GM21619 (cell line): ENCODE results near the gene PLEKHB1.

Source experiments
- ATAC-seq: cut with Tn5 transposase; IDR thresholded peaks from one replicate; pipeline ENCODE4 v1.9.1; 2021; ENCODE audit not compliant: unreplicated experiment

PLEKHB1 gene

DNA sequence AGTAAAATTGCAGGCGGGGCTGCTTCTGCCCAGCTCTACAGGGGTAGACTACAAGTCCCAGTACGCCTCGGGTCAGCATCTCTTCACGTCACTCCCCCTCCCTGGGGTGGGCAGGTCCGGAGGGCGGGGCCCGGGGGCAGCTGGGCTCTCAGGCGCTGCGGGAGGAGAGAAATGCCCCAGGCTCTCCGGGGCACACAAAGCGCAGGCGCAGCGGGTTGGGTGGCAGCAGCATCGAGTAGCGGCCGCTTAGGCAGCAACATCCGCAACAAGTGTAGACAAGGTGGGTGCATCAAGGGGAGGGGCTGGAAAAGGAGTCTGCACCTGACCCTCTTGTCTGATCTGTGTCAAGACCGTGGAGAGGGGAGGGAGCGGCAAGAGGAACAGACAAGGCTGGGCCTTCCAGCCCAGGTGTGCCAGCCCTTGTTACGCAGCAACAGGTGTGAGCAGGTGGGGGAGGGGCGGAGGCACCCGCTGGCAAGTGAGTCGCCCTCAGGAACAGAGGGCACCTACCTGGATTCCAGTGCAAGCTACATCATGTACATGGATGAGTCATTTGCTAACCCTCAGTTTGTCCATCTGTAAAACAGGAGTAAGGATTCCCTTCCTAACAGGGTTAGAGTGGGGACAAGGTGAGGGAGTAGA lies 1.2 kb downstream of the PLEKHB1 start:
- ATAC-seq = peak; percentile 94

DNA sequence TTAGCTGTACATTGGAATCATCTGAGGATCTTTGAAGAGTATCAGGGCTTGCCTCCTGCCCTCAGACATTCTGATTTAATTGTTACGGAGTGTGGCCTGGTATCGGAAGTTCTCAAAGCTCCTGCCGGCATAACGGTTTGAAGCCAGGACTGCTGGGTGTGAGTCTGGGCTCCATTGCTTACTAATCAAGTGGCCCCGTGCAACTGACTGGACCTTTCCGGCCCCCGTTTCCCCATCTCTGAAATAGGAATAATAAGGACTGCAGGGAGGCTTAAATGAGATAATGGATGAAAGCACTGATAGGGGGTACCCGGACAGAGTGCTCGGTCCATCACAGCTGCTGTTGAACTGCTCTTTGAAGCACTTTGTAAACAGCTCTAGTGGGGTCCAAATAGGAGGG lies 1.7 kb downstream of the PLEKHB1 start:
- ATAC-seq = no peak

DNA sequence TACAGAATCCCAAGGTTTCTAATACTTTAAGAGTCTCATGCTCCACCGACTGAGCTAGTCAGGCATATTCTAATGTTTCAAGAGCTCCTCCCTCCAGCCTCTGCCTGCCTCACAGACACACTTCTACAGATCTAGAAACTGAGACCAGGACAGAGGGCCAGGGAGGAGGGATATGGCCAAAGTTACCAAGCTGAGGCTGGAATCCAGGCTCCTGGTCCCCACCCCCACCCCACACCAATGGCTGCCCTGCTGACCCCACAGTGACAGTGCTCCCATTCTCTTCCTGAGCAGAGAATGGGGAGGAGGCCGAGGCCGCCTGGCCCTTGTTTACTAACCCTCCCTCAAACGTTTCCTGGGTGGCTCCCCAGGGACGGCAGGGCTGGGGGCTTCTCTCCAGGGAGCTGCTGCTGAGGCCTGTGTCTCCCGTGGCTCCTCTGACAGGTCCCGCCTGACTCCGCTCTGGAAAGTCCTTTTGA lies 2.2 kb downstream of the PLEKHB1 start:
- ATAC-seq = no peak

GRCh38 chr11:73649206-73649605 lies 2.8 kb downstream of the PLEKHB1 start:
- ATAC-seq = no peak

GRCh38 chr11:73650400-73650799 lies 4.0 kb downstream of the PLEKHB1 start:
- ATAC-seq = no peak

GRCh38 chr11:73651252-73651651 lies 4.9 kb downstream of the PLEKHB1 start:
- no peak for ATAC-seq

DNA sequence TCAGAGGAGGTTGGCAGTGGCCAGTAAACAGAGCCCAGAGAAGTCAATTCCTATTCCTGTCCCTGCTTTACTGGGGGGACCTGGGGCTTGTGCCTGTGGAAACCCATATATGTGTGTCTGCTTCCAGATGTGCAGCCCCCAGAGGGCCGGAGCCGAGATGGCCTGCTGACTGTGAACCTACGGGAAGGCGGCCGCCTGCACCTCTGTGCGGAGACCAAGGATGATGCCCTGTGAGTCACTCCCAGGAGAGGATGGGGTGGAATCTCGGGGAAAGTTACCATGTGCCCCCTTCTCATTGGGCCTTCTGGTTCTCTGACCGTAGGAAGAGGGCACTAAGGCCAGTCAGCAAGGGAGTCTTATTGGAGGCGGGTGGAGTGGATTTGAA lies 5.3 kb downstream of the PLEKHB1 start:
- ATAC-seq = no peak

GRCh38 chr11:73652046-73652730 lies 5.8 kb downstream of the PLEKHB1 start:
- ATAC-seq = no peak

GRCh38 chr11:73652856-73653559 lies 6.6 kb downstream of the PLEKHB1 start:
- no peak for ATAC-seq

DNA sequence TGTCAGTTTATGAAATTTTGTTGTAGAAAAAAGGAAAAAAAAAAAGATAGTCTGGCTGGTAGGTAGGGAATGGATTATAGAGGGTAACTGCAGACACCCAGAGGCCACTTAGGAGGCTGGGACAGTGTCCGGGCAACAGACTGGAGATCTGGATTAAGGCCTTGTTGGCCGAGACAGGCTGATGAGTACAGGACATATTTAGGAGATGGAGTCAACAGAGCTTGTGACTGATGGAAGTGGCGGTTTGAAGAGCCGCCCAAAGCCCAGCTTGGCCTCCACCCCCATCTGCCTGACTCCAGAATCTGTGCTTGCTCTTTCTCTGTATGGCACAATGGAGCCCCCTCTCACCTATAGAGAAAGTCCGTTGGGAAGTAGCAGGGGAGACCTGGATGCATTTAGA lies 7.6 kb downstream of the PLEKHB1 start:
- ATAC-seq = no peak

GRCh38 chr11:73654482-73655021 lies 8.2 kb downstream of the PLEKHB1 start:
- ATAC-seq = no peak

GRCh38 chr11:73655686-73656085 lies 9.3 kb downstream of the PLEKHB1 start:
- no peak for ATAC-seq

GRCh38 chr11:73656985-73657384 lies 10.6 kb downstream of the PLEKHB1 start:
- no peak for ATAC-seq

DNA sequence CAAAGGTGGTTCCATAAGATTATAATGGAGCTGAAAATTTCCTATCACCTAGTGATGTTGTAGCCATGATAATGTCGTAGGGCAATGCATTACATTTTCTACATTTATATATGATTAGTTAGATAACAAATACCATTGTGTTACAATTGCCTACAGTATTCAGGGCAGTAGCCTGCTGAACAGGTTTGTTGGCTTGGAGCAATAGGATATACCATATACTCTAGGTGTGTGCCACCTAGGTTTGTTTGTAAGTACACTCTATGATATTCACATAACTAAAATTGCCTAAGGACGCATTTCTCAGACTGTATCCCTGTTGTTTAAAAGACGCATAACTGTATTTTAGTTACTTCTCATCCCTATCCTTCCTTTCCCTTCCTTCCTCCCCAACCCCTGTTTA lies 13.6 kb downstream of the PLEKHB1 start:
- no peak for ATAC-seq

DNA sequence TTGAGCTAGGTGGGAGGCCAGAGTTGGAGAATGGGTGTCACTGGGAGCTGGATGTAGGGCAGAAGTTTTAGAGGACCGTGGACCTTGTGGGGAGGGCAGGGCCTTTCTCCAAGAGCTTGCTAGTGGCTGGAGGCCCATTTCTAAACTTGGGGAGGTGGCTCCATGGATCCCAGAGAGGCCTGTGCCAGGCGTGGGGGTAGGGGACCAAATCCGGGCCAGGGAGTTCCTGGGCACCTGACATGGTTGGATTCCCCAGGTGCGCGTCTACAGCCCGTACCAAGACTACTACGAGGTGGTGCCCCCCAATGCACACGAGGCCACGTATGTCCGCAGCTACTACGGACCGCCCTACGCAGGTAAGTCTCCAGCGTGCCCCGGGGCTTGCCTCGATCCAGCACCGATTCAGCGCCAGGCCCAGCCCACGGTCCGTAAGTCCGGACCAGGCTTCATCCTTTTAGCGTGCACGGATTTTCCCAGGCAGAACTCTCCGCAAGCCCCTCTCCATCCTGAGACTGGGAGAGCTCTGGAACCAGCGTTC lies 14.2 kb downstream of the PLEKHB1 start:
- no peak for ATAC-seq

GRCh38 chr11:73661035-73661628 lies 14.8 kb downstream of the PLEKHB1 start:
- no peak for ATAC-seq

- ATAC-seq = no peak
Measured at GRCh38 chr11:73662445-73663157, 16.2 kb downstream of the PLEKHB1 start.

- no peak for ATAC-seq
Measured at GRCh38 chr11:73663604-73664495, 17.5 kb downstream of the PLEKHB1 start.

DNA sequence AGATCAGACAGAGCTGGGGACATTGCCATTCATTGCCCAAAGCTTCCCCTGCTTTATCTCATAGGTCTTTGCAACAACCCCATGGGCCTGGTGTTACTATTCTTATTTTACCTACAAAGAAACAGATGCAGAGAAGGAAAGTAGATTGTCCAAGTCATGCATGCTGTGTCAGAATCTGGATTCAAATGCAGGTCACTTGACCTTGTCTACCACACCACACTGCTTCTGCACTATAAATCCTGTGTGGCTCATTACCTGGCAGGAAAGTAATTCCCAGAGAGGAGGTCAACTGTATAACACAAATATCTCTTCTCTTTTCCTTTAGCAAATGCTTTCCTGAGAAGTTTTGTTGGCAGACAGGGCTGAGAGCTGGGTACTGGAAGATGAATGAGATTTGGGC lies 18.5 kb downstream of the PLEKHB1 start:
- ATAC-seq = no peak

GRCh38 chr11:73667891-73668290 lies 21.5 kb downstream of the PLEKHB1 start:
- ATAC-seq = no peak
